CD1c-positive myeloid dendritic cell (primary cell): ENCODE data around the gene RRAD.

ENCODE experiments used
- DNase-seq: peaks from one replicate; pipeline ENCODE4 v3.0.0-alpha.2; 2016; ENCODE audit errors: extremely low spot score

RRAD gene

DNA sequence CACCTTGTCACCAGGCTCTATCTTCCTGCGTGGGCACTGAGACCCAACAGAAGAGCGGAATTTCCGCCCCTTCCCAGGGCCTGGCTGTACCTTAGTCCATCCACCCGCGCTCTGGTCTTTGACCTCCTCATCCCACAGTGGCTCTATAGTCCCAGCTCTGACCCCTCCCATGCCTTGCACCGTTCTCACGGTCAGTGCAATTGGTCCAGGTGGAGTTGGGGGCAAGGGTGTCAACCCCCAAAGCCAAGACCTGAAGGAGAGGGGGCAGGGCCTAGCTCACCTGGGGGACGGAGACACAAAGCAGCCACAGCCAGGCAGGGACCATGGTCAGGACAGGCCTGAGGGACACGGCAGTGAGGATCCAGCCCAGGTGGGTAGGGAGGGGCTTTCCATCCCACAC, 7.6 kb downstream of the RRAD start:
- no peak for DNase-seq

- no peak for DNase-seq
Measured at GRCh38 chr16:66916518-66916917, 8.8 kb downstream of the RRAD start.

- no peak for DNase-seq
Measured at GRCh38 chr16:66915041-66915440, 10.3 kb downstream of the RRAD start.

DNA sequence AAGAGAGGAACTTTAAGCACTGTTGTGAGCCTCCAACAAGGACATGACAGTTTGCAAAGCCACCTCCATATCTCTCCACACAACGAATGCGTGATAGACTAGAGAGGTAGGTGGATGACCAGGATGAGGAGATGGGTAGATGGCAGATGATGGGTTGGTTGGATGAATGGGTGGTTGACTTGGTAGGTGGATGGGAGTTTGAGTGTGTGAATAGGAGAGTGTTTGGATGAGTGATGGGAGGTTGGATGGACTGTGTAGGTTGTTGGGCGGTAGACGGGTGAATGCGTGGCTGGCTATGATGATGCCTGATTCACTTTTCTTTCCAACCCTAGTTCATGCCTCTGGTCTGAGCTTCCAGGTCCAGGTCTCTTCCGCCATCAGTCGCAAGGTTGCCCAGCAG, 10.8 kb downstream of the RRAD start:
- no peak for DNase-seq

GRCh38 chr16:66913711-66914110, 11.6 kb downstream of the RRAD start:
- DNase-seq = no peak

- no peak for DNase-seq
Measured at GRCh38 chr16:66913081-66913480, 12.3 kb downstream of the RRAD start.

DNA sequence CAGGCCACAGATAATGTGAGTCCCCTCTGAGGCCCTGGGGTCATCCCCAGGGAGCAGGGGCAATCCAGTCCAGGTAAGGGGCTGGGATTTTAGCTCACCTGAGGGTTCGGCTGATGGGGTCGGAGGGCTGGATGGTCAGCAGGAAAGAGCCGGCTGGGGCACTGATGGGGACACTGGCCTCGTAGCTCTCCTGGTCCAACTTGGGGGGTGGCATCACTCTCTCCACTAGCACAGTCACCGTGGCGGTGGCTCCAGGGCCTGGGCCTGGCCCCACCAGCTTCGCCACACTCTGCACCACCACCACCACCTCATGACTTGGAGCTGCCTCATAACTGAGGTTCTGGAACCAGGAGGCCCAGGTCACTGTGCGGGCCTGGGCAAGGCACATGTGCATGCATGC, 13.5 kb downstream of the RRAD start:
- DNase-seq = no peak

DNA sequence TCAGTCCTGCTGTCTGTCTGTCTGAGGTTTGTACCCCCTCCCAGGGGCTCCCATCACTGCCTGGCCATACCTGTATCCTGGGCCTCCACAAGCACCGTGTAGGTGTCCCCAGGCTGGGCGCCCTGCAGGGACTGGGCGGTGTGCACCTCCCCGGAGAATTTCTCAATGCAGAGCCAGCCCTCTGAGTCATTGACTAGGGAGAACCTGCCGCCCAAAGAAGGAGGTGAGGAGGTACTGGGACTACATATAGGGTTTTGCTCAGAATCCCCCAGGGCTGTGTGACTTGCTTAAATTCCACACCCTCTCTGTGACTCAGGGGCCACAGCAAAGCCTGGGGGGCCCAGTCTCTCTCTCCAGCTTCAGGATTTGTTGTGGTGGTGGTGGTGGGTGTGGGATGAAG, 14.2 kb downstream of the RRAD start:
- no peak for DNase-seq

- DNase-seq = no peak
Measured at GRCh38 chr16:66910175-66910940, 15.0 kb downstream of the RRAD start.

GRCh38 chr16:66908762-66909559, 16.4 kb downstream of the RRAD start:
- no peak for DNase-seq

GRCh38 chr16:66908116-66908515, 17.2 kb downstream of the RRAD start:
- no peak for DNase-seq

DNA sequence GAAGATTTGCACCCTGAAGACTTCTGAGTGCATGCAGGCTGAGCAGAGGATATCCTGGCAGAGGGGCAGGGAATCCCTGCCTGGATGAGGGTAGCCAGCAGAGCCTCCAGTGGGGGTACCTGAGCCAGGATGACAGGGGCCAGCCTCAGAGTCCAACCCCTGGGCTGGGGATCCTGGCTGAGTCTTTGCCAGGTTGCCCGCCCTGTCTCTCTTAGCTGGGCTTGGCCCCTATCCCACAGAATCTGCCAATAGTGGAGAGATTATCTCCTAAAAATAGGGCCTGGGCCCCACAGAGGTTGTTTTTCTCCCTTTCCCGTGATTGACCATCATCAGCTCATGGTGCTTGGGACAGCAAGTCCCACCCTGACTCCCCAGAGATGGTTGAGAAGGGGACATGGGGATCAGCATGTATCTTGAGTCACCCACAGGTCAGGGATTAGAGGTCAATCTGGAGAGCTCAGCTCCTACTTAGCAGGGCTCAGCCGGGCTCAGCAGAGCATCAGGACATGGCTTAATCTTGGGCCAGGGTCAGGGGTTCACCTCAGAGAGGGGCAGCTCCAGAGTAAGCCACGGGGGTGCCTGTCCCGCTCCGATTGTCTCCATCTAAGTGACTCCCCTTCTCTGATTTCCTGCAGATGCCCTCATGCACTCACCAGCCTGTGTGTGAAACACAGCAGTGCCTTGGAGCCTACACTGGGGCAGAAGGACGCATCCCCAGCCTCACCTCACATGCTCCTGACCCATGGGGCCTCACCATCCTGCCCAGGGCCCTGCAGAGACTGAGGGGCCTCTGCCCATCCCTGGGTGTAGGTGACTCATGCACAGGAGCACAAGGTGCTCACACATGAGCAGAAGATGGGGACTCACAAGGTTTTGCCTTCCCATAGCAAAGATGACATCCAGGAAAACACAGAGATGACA, 18.2 kb downstream of the RRAD start:
- DNase-seq = no peak

DNA sequence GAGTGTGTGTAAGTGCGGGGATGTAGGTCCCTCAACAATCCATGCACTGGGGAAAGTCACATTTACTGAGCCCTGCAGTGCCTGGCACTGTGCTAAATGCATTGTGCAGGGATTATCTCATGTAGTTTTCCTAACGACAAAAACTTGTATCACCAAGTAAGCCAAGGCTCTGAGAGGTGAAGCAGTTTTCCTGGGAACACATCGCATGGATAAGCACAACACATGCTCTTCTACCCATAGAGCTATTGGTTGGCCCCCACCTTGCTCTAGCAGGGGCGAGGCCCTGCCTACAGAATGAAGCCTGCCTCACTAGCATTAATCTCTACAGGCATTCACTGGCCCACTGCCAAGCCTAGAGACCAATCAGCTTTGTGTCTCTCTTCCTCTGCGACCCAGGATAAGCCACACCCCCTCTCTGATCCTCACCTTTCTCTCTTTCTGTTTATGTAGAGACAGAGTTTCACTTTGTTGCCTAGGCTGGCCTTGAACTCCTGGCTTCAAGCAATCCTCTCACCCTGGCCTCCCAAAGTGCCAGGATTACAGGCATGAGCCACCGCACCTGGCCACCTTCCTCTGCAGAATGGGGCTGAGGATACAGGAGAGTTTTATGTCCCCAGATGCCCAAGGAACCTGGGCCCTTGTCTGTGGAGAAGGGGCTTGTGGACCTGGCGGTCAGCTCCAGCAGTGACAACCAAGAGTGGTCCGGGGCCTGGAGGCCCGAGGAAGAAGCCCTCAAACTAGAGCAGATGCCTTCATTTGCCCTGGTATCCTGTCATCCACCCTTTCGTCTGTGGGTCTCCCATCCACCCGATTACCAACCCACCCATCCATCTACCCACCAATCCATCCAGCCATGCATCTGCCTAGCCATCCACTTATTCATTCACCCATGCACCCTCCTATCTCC, 19.4 kb downstream of the RRAD start:
- no peak for DNase-seq

- DNase-seq = no peak
Measured at GRCh38 chr16:66904846-66905632, 20.3 kb downstream of the RRAD start.

- DNase-seq = no peak
Measured at GRCh38 chr16:66904428-66904845, 20.9 kb downstream of the RRAD start.

- no peak for DNase-seq
Measured at GRCh38 chr16:66903544-66904427, 21.5 kb downstream of the RRAD start.

DNA sequence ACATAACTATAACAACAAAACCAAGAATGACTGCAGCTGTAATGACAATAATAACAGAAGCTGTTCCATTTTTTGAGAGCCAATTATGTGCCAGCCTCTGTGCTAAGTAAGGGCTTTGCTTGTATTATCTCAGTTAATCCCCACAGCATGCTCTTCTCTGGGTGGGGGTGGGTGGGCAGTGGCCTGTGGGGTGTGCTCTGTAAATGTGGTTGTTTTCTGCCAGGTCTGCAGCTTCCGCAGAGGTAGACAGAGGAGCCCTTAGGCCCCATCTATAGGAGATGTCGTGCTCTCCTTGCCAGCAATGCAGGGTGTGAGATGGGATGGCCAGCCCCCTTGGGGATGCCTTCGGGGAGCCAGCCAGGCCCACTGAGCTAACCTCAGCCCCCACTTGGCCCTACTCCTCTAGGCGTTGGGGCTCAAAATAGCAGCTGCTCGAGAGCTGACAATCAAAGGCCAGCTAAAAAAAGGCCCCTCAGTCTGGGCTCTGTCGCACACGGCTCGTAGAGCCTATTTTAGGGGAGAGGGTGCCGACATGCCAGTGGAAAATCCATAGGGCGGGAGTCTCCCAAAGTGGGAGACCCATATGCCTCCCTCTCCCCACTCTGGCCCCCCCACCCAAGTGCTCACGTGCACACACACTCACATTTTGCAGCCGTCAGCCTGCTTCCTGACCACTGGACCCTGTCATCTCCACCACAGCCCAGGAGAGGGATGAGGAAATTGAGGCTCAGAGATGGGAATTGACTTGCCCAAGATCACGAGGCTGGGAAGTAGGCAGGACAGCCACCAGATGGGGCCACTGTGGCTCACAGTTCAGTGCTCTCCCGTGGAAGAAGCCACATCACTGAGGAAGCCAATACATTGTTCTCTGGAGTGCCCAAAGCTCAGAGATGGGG, 22.4 kb downstream of the RRAD start:
- DNase-seq = no peak

DNA sequence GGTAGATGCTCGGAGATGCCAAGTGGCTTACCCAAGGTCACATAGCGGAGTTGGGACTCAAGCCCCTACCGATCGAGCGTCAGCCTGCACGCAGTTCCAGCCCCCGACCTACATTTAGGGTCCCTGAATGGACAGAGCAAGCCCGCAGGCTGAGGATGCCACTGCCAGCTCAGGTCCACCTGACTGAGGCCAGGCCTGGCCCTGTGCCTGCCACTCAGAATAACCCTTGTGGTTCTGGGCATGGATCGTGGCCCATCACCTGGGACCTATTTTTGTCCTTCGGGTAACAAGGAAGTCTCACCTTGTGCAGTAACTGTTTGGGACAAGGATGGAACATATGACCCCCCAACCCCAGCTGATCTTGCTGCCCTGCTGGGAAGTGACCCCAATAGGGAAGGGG, 23.7 kb downstream of the RRAD start:
- DNase-seq = no peak
